IMR-90 (cell line): Measurements from ENCODE around the gene VPS8. TPM values are rescaled to one million over a fixed set of nuclear protein-coding genes. Genes with fewer than 3 reads are reported as not detected.
A peak's percentile ranks its signal among the peaks of the same experiment; 100 is the strongest.

Experiments
- ATAC-seq: fragments of 200-7000 bp; cut with Tn5 transposase; 2 replicates; pipeline ENCODE4 v1.9.1; 2020; ENCODE audit warnings: low read depth, mild to moderate bottlenecking, moderate library complexity
- BruUV-seq: library from RNA; stranded (reverse); fragments of 400-500 nt; replicated peaks from 2 replicates; lab custom pipeline; 2021; lab: Mats Ljungman, UMichigan
- CTCF ChIA-PET: fragments of 300-600 bp; formaldehyde crosslinking; extraction: SDS; loops from one replicate; lab custom pipeline; 2021; ENCODE audit warnings: antibody characterized with exemption; lab: Yijun Ruan, JAX
- POLR2A ChIA-PET: fragments of 300-600 bp; sonication (Branson Sonifier 250); formaldehyde crosslinking; loops from one replicate; lab custom pipeline; 2022; ENCODE audit warnings: antibody characterized with exemption; ENCODE audit not compliant: unreplicated experiment; lab: Charles Lee
- DNase-seq: peaks from one replicate; pipeline ENCODE4 v3.0.0; 2013
- H2AFZ ChIP-seq: replicated peaks from 2 replicates; pipeline ENCODE3; 2013; ENCODE audit warnings: low read length, mild to moderate bottlenecking; ENCODE audit not compliant: poor library complexity
- H2AK5ac ChIP-seq: 2 replicates; pipeline ENCODE4 v1.6.1; 2013; ENCODE audit warnings: low read depth, low read length, inconsistent platforms
- H2AK9ac ChIP-seq: replicated peaks from 2 replicates; pipeline ENCODE3; 2013; ENCODE audit warnings: mild to moderate bottlenecking, low read depth, low read length, moderate library complexity; ENCODE audit not compliant: poor library complexity
- H2BK120ac ChIP-seq: 2 replicates; pipeline ENCODE4 v1.6.1; 2013; ENCODE audit warnings: low read depth, low read length, inconsistent platforms
- H2BK15ac ChIP-seq: 3 replicates; pipeline ENCODE4 v1.6.1; 2013; ENCODE audit warnings: low read depth, low read length, inconsistent platforms
- H2BK20ac ChIP-seq: 2 replicates; pipeline ENCODE4 v1.6.1; 2013; ENCODE audit warnings: low read depth, mild to moderate bottlenecking, inconsistent platforms, low read length, moderate library complexity
- H2BK5ac ChIP-seq: 2 replicates; pipeline ENCODE4 v1.6.1; 2013; ENCODE audit warnings: mild to moderate bottlenecking, low read depth, low read length, inconsistent platforms; ENCODE audit not compliant: poor library complexity, severe bottlenecking
- H3K14ac ChIP-seq: replicated peaks from 2 replicates; pipeline ENCODE4 v1.6.1; 2013; ENCODE audit warnings: low read depth, low read length, inconsistent platforms
- H3K18ac ChIP-seq: 2 replicates; pipeline ENCODE4 v1.6.1; 2013; ENCODE audit warnings: low read depth, low read length, control low read depth
- H3K23ac ChIP-seq: 2 replicates; pipeline ENCODE4 v1.6.1; 2013; ENCODE audit warnings: low read depth, low read length, inconsistent platforms
- H3K27ac ChIP-seq: 2 replicates; pipeline ENCODE4 v1.5.1; 2013; ENCODE audit warnings: mild to moderate bottlenecking, control low read depth, low read length; ENCODE audit not compliant: insufficient read depth
- H3K27me3 ChIP-seq: 2 replicates; pipeline ENCODE4 v1.6.1; 2013; ENCODE audit warnings: low read length; ENCODE audit not compliant: control insufficient read depth, insufficient read depth
- H3K36me3 ChIP-seq: 2 replicates; pipeline ENCODE4 v1.6.1; 2013; ENCODE audit warnings: low read length, mixed read lengths; ENCODE audit not compliant: control insufficient read depth, insufficient read depth
- H3K4ac ChIP-seq: 2 replicates; pipeline ENCODE4 v1.6.1; 2013; ENCODE audit warnings: low read depth, low read length, inconsistent platforms
- H3K4me1 ChIP-seq: 2 replicates; pipeline ENCODE4 v1.6.1; 2013; ENCODE audit warnings: low read length, mixed read lengths; ENCODE audit not compliant: control insufficient read depth, insufficient read depth
- H3K4me2 ChIP-seq: 2 replicates; pipeline ENCODE4 v1.6.1; 2013; ENCODE audit warnings: low read depth, mild to moderate bottlenecking, control low read depth, low read length, moderate library complexity
- H3K4me3 ChIP-seq: 2 replicates; pipeline ENCODE4 v1.5.1; 2013; ENCODE audit warnings: low read depth, mild to moderate bottlenecking, control low read depth, low read length, moderate library complexity; ENCODE audit not compliant: insufficient read depth
- H3K56ac ChIP-seq: 2 replicates; pipeline ENCODE4 v1.6.1; 2013; ENCODE audit warnings: low read length, inconsistent platforms; ENCODE audit not compliant: insufficient read depth; ENCODE audit errors: extremely low read depth
- H3K79me1 ChIP-seq, 2 experiments: 2 replicates each; pipeline ENCODE4 v1.6.1; 2013; ENCODE audit warnings: low read length in 2 of 2, inconsistent platforms in 1 of 2, low read depth in 1 of 2
- H3K9ac ChIP-seq: 2 replicates; pipeline ENCODE4 v1.6.1; 2013; ENCODE audit warnings: low read depth, low read length, control low read depth
- H3K9me1 ChIP-seq: 2 replicates; pipeline ENCODE4 v1.6.1; 2013; ENCODE audit warnings: low read length, inconsistent platforms; ENCODE audit not compliant: insufficient read depth
- H3K9me3 ChIP-seq: 2 replicates; pipeline ENCODE4 v1.6.1; 2013; ENCODE audit warnings: low read length; ENCODE audit not compliant: control insufficient read depth, insufficient read depth
- H4K20me1 ChIP-seq: 2 replicates; pipeline ENCODE4 v1.6.1; 2013; ENCODE audit warnings: low read length, inconsistent platforms; ENCODE audit not compliant: insufficient read depth
- H4K5ac ChIP-seq: 2 replicates; pipeline ENCODE4 v1.6.1; 2013; ENCODE audit warnings: mild to moderate bottlenecking, low read depth, low read length, control low read depth
- H4K8ac ChIP-seq, 2 experiments: 2 replicates each; pipeline ENCODE4 v1.6.1; 2013; ENCODE audit warnings: low read depth in 2 of 2, low read length in 2 of 2, control low read depth in 1 of 2, inconsistent platforms in 1 of 2
- H4K91ac ChIP-seq: 2 replicates; pipeline ENCODE4 v1.6.1; 2013; ENCODE audit warnings: low read depth, low read length, inconsistent platforms; ENCODE audit not compliant: insufficient read depth
- BHLHE40 ChIP-seq: fragments of 150-350 bp; IDR thresholded peaks from 2 replicates; pipeline ENCODE4 v1.6.1; 2016; ENCODE audit warnings: mild to moderate bottlenecking, low read depth, low read length
- CTCF ChIP-seq: conservative IDR thresholded peaks from 2 replicates; pipeline ENCODE4 v1.5.1; 2012; ENCODE audit warnings: mild to moderate bottlenecking, low read depth, low read length, improper control_type of control experiment
- FOS ChIP-seq: fragments of 150-350 bp; IDR thresholded peaks from 2 replicates; pipeline ENCODE4 v1.6.1; 2016; ENCODE audit warnings: low read depth, low read length
- MAFK ChIP-seq: IDR thresholded peaks from 2 replicates; pipeline ENCODE4 v1.6.1; 2012; ENCODE audit warnings: low read depth, low read length, improper control_type of control experiment
- MAZ ChIP-seq: IDR thresholded peaks from 2 replicates; pipeline ENCODE4 v1.6.1; 2012; ENCODE audit warnings: low read depth, mild to moderate bottlenecking, low read length, improper control_type of control experiment, moderate library complexity, borderline replicate concordance
- MXI1 ChIP-seq: IDR thresholded peaks from 2 replicates; pipeline ENCODE4 v1.6.1; 2012; ENCODE audit warnings: low read depth, mild to moderate bottlenecking, low read length, moderate library complexity, borderline replicate concordance
- POLR2A ChIP-seq: IDR thresholded peaks from 2 replicates; pipeline ENCODE4 v1.6.1; 2012; ENCODE audit warnings: mild to moderate bottlenecking, low read depth, low read length
- RCOR1 ChIP-seq: IDR thresholded peaks from 2 replicates; pipeline ENCODE4 v1.6.1; 2012; ENCODE audit warnings: mild to moderate bottlenecking, low read length, improper control_type of control experiment; ENCODE audit not compliant: insufficient replicate concordance
- RFX5 ChIP-seq: IDR thresholded peaks from 2 replicates; pipeline ENCODE4 v1.8.0; 2012; ENCODE audit warnings: low read depth, mild to moderate bottlenecking, low read length, moderate library complexity
- SMC3 ChIP-seq: fragments of 150-350 bp; IDR thresholded peaks from 2 replicates; pipeline ENCODE4 v1.6.1; 2016; ENCODE audit warnings: low read depth, mild to moderate bottlenecking, antibody characterized with exemption, low read length, moderate library complexity
- WGBS, 2 experiments: methylation state at CpG; one replicate each; pipeline versions ENCODE4 v1.1.5 to v1.1.7; 2013; ENCODE audit warnings: missing lambda C conversion rate in 2 of 2; ENCODE audit not compliant: insufficient read length in 1 of 2; ENCODE audit errors: extremely low coverage in 2 of 2; 5-methylcytosine and 5-hydroxymethylcytosine counted together
- dilution Hi-C: fragments of 300-500 bp; cut with HindIII; formaldehyde crosslinking; loops from one replicate; pipeline ENCODE4 v1.14.3; 2018; ENCODE audit warnings: low sequenced_read_pairs; ENCODE audit not compliant: unreplicated experiment
- in situ Hi-C: fragments of 300-500 bp; cut with MboI; formaldehyde crosslinking; loops from 3 replicates; pipeline ENCODE4 v1.14.3; 2019; ENCODE audit warnings: low sequenced_read_pairs, inconsistent platforms, mixed read lengths
- intact Hi-C: fragments of 100-400 bp; cut with micrococcal nuclease; formaldehyde crosslinking; loops from 2 replicates; pipeline ENCODE4 v1.10.0; 2022
- polyA plus RNA-seq, 3 experiments: library from polyadenylated mRNA; depleted of rRNA; stranded (reverse); fragments of >200 nt; gene quantifications; 2 replicates each; pipeline ENCODE4 v1.2.3, GENCODE V29; 2012; ENCODE audit warnings: low replicate concordance in 1 of 3
- total RNA-seq: library from RNA; depleted of rRNA; stranded (reverse); fragments of >200 nt; gene quantifications from 2 replicates; pipeline ENCODE4 v1.2.3, GENCODE V29; 2012
- TF ChIP-seq, protein P1 (sequence below): fragments of 150-350 bp; IDR thresholded peaks from 2 replicates; pipeline ENCODE4 v1.6.1; 2016; ENCODE audit warnings: low read depth, mild to moderate bottlenecking, low read length, moderate library complexity, borderline replicate concordance
- TF ChIP-seq, protein P2 (sequence below): fragments of 150-350 bp; IDR thresholded peaks from 2 replicates; pipeline ENCODE4 v1.6.1; 2017; ENCODE audit warnings: mild to moderate bottlenecking, antibody characterized with exemption, low read length, low read depth

VPS8 gene
- total and polyA plus RNA-seq, 2 of the 4 experiments (the other 2 are of a cell fraction), result 14.0 to 56.1 TPM

DNA sequence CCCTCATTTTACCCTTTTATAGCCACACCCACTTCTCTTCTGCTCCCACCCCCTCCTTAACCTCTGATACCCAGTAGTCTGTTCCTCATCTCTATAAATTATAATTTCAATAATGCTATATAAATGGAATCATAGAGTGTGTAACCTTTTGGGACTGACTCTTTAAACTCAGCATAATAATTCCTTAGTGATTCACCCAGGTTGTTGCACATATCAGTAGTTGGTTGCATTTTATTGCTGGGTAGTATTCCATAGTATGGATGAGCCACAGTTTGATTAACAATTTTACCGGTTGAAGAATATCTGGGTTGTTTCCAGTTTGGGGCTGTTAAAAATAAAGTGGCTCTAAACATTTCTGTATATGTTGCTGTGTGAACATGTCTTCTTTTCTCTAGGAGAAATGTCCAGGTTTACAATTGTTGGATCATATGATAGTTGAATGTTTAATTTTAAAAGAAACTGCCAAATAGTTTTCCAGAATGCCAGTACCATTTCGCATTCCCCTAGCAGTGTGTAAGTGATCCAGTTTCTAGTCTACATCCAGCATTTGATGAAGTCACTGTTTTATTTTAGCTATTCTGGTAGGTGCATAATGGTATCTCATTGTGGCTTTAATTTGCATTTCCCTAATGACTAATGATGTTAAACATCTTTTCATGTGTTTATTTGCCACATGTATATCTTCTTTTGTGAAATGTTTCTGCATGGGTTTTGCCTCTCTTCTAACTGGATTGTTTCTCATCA is 68.5 kb downstream of the VPS8 start:
- no TSS peak for BruUV-seq

More for the DNA sequence above, 68.5 kb downstream of the VPS8 start:
- H3K18ac ChIP-seq, result peak overlapping the region; percentile 59; the same call in 1 of the 2 replicates
- peaks cover 5% of the 10 kb centered on the region for H3K36me3 ChIP-seq
- H3K4me1 ChIP-seq, result peaks cover 2% of the 10 kb centered on the region; the same call in 1 of the 2 replicates
- no peak overlapping the region for H3K27ac ChIP-seq
- H3K4ac ChIP-seq, result no peak overlapping the region
- POLR2A ChIA-PET, result no interaction called here
- no peak overlapping the region for H2AK9ac ChIP-seq
- TF ChIP-seq RCOR1 (no peak), CTCF (no peak), SMC3 (no peak), MAFK (no peak), RFX5 (no peak), MXI1 (no peak), FOS (no peak), MAZ (no peak), BHLHE40 (no peak), POLR2A (no peak)
- TF ChIP-seq, protein P1, sequence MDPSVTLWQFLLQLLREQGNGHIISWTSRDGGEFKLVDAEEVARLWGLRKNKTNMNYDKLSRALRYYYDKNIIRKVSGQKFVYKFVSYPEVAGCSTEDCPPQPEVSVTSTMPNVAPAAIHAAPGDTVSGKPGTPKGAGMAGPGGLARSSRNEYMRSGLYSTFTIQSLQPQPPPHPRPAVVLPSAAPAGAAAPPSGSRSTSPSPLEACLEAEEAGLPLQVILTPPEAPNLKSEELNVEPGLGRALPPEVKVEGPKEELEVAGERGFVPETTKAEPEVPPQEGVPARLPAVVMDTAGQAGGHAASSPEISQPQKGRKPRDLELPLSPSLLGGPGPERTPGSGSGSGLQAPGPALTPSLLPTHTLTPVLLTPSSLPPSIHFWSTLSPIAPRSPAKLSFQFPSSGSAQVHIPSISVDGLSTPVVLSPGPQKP, result no peak
- TF ChIP-seq, protein P2, sequence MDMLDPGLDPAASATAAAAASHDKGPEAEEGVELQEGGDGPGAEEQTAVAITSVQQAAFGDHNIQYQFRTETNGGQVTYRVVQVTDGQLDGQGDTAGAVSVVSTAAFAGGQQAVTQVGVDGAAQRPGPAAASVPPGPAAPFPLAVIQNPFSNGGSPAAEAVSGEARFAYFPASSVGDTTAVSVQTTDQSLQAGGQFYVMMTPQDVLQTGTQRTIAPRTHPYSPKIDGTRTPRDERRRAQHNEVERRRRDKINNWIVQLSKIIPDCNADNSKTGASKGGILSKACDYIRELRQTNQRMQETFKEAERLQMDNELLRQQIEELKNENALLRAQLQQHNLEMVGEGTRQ, result no peak
- H3K9me1 ChIP-seq, result no peaks in the 10 kb centered on the region
- no peak overlapping the region for H3K9ac ChIP-seq
- in situ Hi-C loops, result loop anchor here (25.0 kb wide), 1 partner anchor 307 kb away; no protein-coding TSS in a partner anchor
- dilution Hi-C loops, result no loop called here
- H4K91ac ChIP-seq, result no peak overlapping the region
- H3K14ac ChIP-seq, result no peak overlapping the region
- no peak overlapping the region for H3K56ac ChIP-seq
- intact Hi-C loops, result no loop called here
- H4K20me1 ChIP-seq, result no peaks in the 10 kb centered on the region
- H3K79me1 ChIP-seq, result no peaks in the 10 kb centered on the region
- CTCF ChIA-PET, result interaction anchor here (0.6 kb wide), 1 partner anchor 58 kb away, joined by 5 read pairs; no protein-coding TSS in a partner anchor
- ATAC-seq (peak; percentile 93), DNase-seq (peak; percentile 66)
- H3K9me3 ChIP-seq, result no peaks in the 10 kb centered on the region
- H2BK20ac ChIP-seq, result no peak overlapping the region
- H2BK15ac ChIP-seq, result no peak overlapping the region
- peak overlapping the region; percentile 55 for H3K4me2 ChIP-seq
- no peak overlapping the region for H3K4me3 ChIP-seq
- no peak overlapping the region for H3K23ac ChIP-seq
- H4K5ac ChIP-seq, result no peak overlapping the region
- H2BK5ac ChIP-seq, result peak overlapping the region; percentile 57
- no peak overlapping the region for H2AFZ ChIP-seq
- no peak overlapping the region for H2BK120ac ChIP-seq
- no CpG with 5 or more reads among the region's 2 CpGs for WGBS, 2 experiments
- H4K8ac ChIP-seq, result no peak overlapping the region
- no peaks in the 10 kb centered on the region for H3K27me3 ChIP-seq
- H2AK5ac ChIP-seq, result no peak overlapping the region
